Adrenal gland (tissue), 12 donors: ENCODE measurements around the gene WDR4. TPM values are rescaled to one million over a fixed set of nuclear protein-coding genes. Genes with fewer than 3 reads are reported as not detected.
"Not testable (repeated sequence)": the region's sequence is repeated elsewhere in the genome, so short reads cannot be mapped to it uniquely, and the experiment has no call there.

Source experiments
- DNase-seq, 7 donors: peaks; one replicate each; pipeline ENCODE4 v3.0.0-alpha.2; 2019 to 2020
- H3K27ac ChIP-seq, 5 donors: fragments of 200-600 bp; sonication (generic) in 4 of 5; 1 replicate in 3 of 5; 2 replicates in 2 of 5; pipeline versions ENCODE4 v1.5.1 to v1.8.0; 2016 to 2020; ENCODE audit warnings: mild to moderate bottlenecking in 1 of 5
- H3K27me3 ChIP-seq: fragments of 200-600 bp; 2 replicates; pipeline ENCODE4 v1.8.0; 2021
- H3K36me3 ChIP-seq, 2 donors: fragments of 200-600 bp; replicated peaks in 1 of 2; 1 replicate in 1 of 2; 2 replicates in 1 of 2; pipeline versions ENCODE4 v1.5.1 to v1.8.0; 2018 to 2022
- H3K4me1 ChIP-seq, 2 donors: fragments of 200-600 bp; replicated peaks in 1 of 2; 1 replicate in 1 of 2; 2 replicates in 1 of 2; pipeline versions ENCODE4 v1.5.1 to v1.8.0; 2018 to 2021
- H3K4me3 ChIP-seq, 4 donors: fragments of 200-600 bp; sonication (generic) in 3 of 4; one replicate each; pipeline ENCODE4 v1.5.1; 2016 to 2018
- H3K9me3 ChIP-seq, 3 donors: fragments of 200-600 bp; sonication (generic) in 1 of 3; replicated peaks in 1 of 3; 1 replicate in 2 of 3; 2 replicates in 1 of 3; pipeline versions ENCODE4 v1.5.1 to v1.8.0; 2016 to 2021
- POLR2A ChIP-seq, 2 donors: fragments of 450-650 bp; IDR thresholded peaks; one replicate each; pipeline ENCODE4 v1.6.1; 2017; ENCODE audit warnings: antibody characterized with exemption in 2 of 2, mild to moderate bottlenecking in 2 of 2, moderate library complexity in 1 of 2
- WGBS, 4 donors: extraction: QIAGEN DNeasy Blood & Tissue Kit in 2 of 4; methylation state at CpG; one replicate each; pipeline versions ENCODE4 v1.1.5 to v1.1.7; 2013 to 2017; 5-methylcytosine and 5-hydroxymethylcytosine counted together
- intact Hi-C, 2 donors: fragments of 100-400 bp; cut with DNase I; formaldehyde crosslinking; loops; one replicate each; pipeline versions ENCODE4 v1.14.1 to v1.15.0; 2022 to 2023
- polyA plus RNA-seq, 3 donors: library from polyadenylated mRNA; stranded (reverse); fragments of 200-250 nt in 2 of 3; fragments of 350-450 nt in 1 of 3; fragmentation: Illumina TruSeq in 1 of 3; extraction: RNeasy Lipid Tissue Mini Kit (QIAGEN cat#74804) in 1 of 3; gene quantifications; one replicate each; pipeline ENCODE4 v1.2.3, GENCODE V29; 2013 to 2014
- total RNA-seq, 9 donors: library from RNA; depleted of rRNA in 4 of 9; stranded (reverse); fragments of >200 nt in 4 of 9; fragments of 120-200 nt in 1 of 9; fragmentation: NEBNext Ultra II Directional in 1 of 9; extraction: Animal tissue kit (Norgen Biotek cat#: 25700) in 1 of 9; gene quantifications; one replicate each; pipeline versions ENCODE4 v1.1.0 to v1.2.4, GENCODE V29; 2013 to 2023
- TF ChIP-seq, protein P1 (sequence below), 6 experiments: fragments of 450-650 bp in 4 of 6; fragments of 200-600 bp in 2 of 6; sonication (generic) in 1 of 6; IDR thresholded peaks; 1 replicate in 5 of 6; 2 replicates in 1 of 6; pipeline versions ENCODE4 v1.5.1 to v1.8.0; 2016 to 2021; ENCODE audit warnings: antibody characterized with exemption in 6 of 6, mild to moderate bottlenecking in 2 of 6, moderate library complexity in 1 of 6
- donor health status: healthy with polysubstance abuse.
- donor health status: Bipolar disorder and iron deficiency.
- donor health status: DM: yes; HTN: yes; CAD: no.
- donor health status: DM: no; HTN: no; CAD: no.
- donor health status: DM: no; HTN: no; CAD: no.
- donor health status: DM: yes; HTN: yes; CAD: no.

Gene WDR4
- total and polyA plus RNA-seq, 12 donors: 3.6 to 19.3 (median 5.8) TPM

DNA sequence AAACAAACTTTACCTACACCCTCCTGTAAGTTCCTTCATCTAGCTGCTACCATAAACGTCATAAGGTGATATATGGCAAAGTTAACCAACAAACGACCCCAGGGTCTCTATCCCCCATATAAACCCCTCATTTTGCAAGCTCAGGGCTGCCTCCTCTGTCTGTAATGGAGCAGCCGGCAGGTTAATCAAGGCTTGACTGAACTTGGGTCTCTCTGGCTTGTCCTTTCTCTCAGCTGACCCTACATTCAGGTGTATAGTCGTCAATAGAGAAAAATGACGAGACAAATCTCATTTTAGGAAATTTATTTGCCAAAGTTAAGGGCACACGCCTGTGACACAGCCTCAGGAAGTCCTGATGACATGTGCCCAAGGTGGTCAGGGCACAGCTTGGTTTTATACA, 67.4 kb downstream of the WDR4 start:
- DNase-seq: no peak
- no peaks in the 10 kb centered on the region for H3K9me3 ChIP-seq
- H3K4me3 ChIP-seq: no peak overlapping the region
- no peaks in the 10 kb centered on the region for H3K4me1 ChIP-seq
- intact Hi-C loops: no loop called here
- H3K27ac ChIP-seq: no peak overlapping the region
- no peaks in the 10 kb centered on the region for H3K36me3 ChIP-seq
- no peaks in the 10 kb centered on the region for H3K27me3 ChIP-seq
- 52 to 61% (median 59%) methylated on average over 6 of the region's 6 CpGs for WGBS, 4 donors
- TF ChIP-seq, protein P1, sequence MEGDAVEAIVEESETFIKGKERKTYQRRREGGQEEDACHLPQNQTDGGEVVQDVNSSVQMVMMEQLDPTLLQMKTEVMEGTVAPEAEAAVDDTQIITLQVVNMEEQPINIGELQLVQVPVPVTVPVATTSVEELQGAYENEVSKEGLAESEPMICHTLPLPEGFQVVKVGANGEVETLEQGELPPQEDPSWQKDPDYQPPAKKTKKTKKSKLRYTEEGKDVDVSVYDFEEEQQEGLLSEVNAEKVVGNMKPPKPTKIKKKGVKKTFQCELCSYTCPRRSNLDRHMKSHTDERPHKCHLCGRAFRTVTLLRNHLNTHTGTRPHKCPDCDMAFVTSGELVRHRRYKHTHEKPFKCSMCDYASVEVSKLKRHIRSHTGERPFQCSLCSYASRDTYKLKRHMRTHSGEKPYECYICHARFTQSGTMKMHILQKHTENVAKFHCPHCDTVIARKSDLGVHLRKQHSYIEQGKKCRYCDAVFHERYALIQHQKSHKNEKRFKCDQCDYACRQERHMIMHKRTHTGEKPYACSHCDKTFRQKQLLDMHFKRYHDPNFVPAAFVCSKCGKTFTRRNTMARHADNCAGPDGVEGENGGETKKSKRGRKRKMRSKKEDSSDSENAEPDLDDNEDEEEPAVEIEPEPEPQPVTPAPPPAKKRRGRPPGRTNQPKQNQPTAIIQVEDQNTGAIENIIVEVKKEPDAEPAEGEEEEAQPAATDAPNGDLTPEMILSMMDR (IDR thresholded peaks at IDR 0.05): no peak

GRCh38 chr21:42809577-42810475, 69.5 kb downstream of the WDR4 start:
- no peak for DNase-seq
- TF ChIP-seq, protein P1 (IDR thresholded peaks at IDR 0.05): no peak
- TF ChIP-seq POLR2A (IDR thresholded peaks at IDR 0.05): no peak
- H3K27me3 ChIP-seq: no peaks in the 10 kb centered on the region
- no peak overlapping the region for H3K4me3 ChIP-seq
- 64 to 85% (median 82%) methylated on average over 17 to 18 of the region's 18 CpGs for WGBS, 4 donors
- intact Hi-C loops: no loop called here
- H3K9me3 ChIP-seq: no peaks in the 10 kb centered on the region
- no peak overlapping the region for H3K27ac ChIP-seq
- no peaks in the 10 kb centered on the region for H3K36me3 ChIP-seq
- no peaks in the 10 kb centered on the region for H3K4me1 ChIP-seq

DNA sequence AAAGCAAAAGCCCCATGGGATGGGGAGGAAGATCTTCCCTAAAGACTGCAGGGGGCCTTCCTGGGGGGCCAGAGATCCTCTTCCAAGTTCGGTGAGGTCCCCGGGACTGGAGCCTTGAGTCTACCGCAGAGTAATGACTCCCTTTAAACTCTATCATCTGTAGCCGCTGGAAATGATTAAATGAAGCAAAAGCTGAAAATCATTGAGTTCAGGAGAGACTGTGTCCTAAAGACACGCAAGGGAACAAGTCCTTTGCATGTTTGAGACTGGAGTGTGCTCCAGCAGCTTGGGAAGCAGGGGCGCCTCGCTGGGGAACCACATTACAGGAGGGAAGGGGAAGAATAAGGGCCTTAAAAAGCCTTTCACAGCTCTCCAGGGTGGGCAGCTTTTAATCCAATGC, 70.2 kb downstream of the WDR4 start:
- Histone ChIP-seq H3K4me3 (no peak overlapping the region), H3K9me3 (no peaks in the 10 kb centered on the region), H3K27ac (no peak overlapping the region), H3K27me3 (no peaks in the 10 kb centered on the region), H3K36me3 (no peaks in the 10 kb centered on the region), H3K4me1 (no peaks in the 10 kb centered on the region)
- DNase-seq: no peak
- 73 to 84% (median 78%) methylated on average over 7 of the region's 7 CpGs for WGBS, 4 donors
- intact Hi-C loops: no loop called here
- TF ChIP-seq, protein P1 (IDR thresholded peaks at IDR 0.05): no peak
- TF ChIP-seq POLR2A (IDR thresholded peaks at IDR 0.05): no peak

DNA sequence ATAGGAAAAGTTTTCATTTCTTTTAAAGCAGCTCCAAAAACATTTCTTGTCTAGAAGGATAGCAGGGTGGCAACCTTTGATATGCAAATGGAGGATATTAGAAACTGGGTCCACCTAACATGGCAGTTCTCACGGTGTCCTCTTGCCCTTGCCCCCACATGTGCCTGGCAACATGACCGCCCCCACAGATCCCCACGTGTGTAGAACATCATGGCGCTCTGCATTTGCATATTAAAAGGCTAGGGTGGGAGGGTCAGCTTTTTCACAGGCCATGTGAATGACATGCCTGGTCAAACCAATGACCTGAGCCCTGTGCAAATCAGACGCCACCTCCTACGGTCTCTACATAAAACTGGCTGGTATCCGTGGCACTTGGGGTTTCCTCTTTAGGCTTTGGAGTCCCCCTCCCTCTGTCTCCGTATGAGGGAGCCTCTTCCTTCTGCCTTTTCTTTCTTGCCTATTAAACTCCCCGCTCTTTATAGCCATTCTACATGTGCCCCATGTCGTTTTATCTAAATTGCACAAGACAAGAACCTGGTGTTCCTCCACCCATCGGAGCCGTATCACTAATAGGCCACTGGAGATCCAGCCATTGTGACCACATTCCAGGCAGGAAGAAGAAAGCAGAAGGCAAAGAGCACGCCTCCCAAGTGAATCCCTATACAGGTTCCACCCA, 71.3 kb downstream of the WDR4 start:
- WGBS, 4 donors: 73 to 78% (median 76%) methylated on average over 12 to 13 of the region's 13 CpGs
- H3K27ac ChIP-seq: no peak overlapping the region
- no peak overlapping the region for H3K4me3 ChIP-seq
- intact Hi-C loops: no loop called here
- H3K27me3 ChIP-seq: no peaks in the 10 kb centered on the region
- no peak for TF ChIP-seq POLR2A (IDR thresholded peaks at IDR 0.05)
- TF ChIP-seq, protein P1 (IDR thresholded peaks at IDR 0.05): no peak
- no peaks in the 10 kb centered on the region for H3K9me3 ChIP-seq
- H3K36me3 ChIP-seq: no peaks in the 10 kb centered on the region
- H3K4me1 ChIP-seq: no peaks in the 10 kb centered on the region
- no peak for DNase-seq

GRCh38 chr21:42807293-42807895, 71.9 kb downstream of the WDR4 start:
- WGBS, 4 donors: 73 to 83% (median 82%) methylated on average over 15 to 16 of the region's 16 CpGs
- H3K36me3 ChIP-seq: not testable (repeated sequence)

More at GRCh38 chr21:42807293-42807895, 71.9 kb downstream of the WDR4 start:
- intact Hi-C loops, H3K27ac ChIP-seq, H3K27me3 ChIP-seq, H3K4me1 ChIP-seq, H3K9me3 ChIP-seq, H3K4me3 ChIP-seq, DNase-seq: not testable (repeated sequence)
